Hepatocyte (in vitro differentiated cells): ENCODE results near the gene MDFIC2.

Experiments used
- CTCF ChIP-seq: fragments of 200-600 bp; sonication (generic); IDR thresholded peaks from 2 replicates; pipeline ENCODE4 v1.5.1; 2016; ENCODE audit warnings: antibody characterized with exemption, mild to moderate bottlenecking; ENCODE audit not compliant: poor library complexity
- EZH2 ChIP-seq: fragments of 200-600 bp; sonication (generic); IDR thresholded peaks from 2 replicates; pipeline ENCODE4 v1.6.1; 2016; ENCODE audit warnings: antibody characterized with exemption, mild to moderate bottlenecking, borderline replicate concordance
- EZH2phosphoT487 ChIP-seq: fragments of 200-600 bp; sonication (generic); IDR thresholded peaks from one replicate; pipeline ENCODE4 v1.6.1; 2018; ENCODE audit warnings: antibody characterized with exemption, mild to moderate bottlenecking, low read depth, moderate library complexity; ENCODE audit not compliant: unreplicated experiment, severe bottlenecking

- TF ChIP-seq EZH2 (no peak), EZH2phosphoT487 (no peak), CTCF (no peak)
Observed at GRCh38 chr3:70233812-70234211, 78.6 kb downstream of the MDFIC2 start.
